RWPE1 (cell line): Measurements from ENCODE around the gene KANK2.
"Not testable (repeated sequence)": the region's sequence is repeated elsewhere in the genome, so short reads cannot be mapped to it uniquely, and the experiment has no call there.

Experiments
- CTCF ChIA-PET: fragments of 350-600 bp; sonication (Branson Sonifier 250); formaldehyde crosslinking; extraction: SDS; loops from one replicate; lab custom pipeline; 2021; lab: Yijun Ruan, JAX
- POLR2A ChIA-PET: fragments of 400-600 bp; formaldehyde crosslinking; extraction: SDS; loops from one replicate; lab custom pipeline; 2020; ENCODE audit warnings: antibody characterized with exemption; ENCODE audit not compliant: low non-redundant PET; lab: Yijun Ruan, JAX
- DNase-seq: peaks from one replicate; pipeline ENCODE4 v3.0.0; 2012; ENCODE audit warnings: low spot score
- H3K27ac ChIP-seq: fragments of 450-650 bp; 2 replicates; pipeline ENCODE4 v1.5.1; 2017
- CTCF ChIP-seq: fragments of 450-650 bp; conservative IDR thresholded peaks from 2 replicates; pipeline ENCODE4 v1.5.1; 2017; ENCODE audit warnings: low read depth, mild to moderate bottlenecking

KANK2 gene

DNA sequence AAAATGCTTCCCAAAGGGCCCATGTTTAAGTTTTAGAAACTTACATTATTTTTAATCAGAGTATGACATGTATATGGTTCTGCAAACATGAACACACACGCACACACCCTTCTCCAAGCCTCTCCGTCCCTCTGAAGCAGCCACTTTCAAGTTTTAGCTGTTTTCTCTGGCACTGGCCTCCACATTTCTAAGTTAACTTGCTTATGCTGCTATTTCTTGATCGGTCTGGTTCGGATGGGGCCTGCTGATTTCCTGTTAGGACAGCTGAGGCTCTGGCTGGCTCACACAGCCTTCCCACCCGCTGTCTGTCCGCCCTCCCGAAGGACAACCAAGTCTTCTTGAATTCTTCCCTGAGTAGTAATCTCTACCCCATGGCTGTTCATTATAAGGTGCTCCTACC, 46.2 kb downstream of the KANK2 start:
- H3K27ac ChIP-seq = peak overlapping the region; percentile 100
- no peak for DNase-seq
- POLR2A ChIA-PET = no interaction called here
- no peak for TF ChIP-seq CTCF
- CTCF ChIA-PET = interaction anchor here (0.6 kb wide), 1 partner anchor 95 kb away, joined by 4 read pairs; no protein-coding TSS in a partner anchor

GRCh38 chr19:11148001-11148400, 49.3 kb downstream of the KANK2 start:
- H3K27ac ChIP-seq = peak overlapping the region; percentile 100
- ChIA-PET POLR2A (no interaction called here), CTCF (interaction anchor here (0.6 kb wide), 1 partner anchor 431 kb away, joined by 3 read pairs; no protein-coding TSS in a partner anchor)
- no peak for TF ChIP-seq CTCF
- no peak for DNase-seq

- no peak for TF ChIP-seq CTCF
- no peak for DNase-seq
- ChIA-PET POLR2A (no interaction called here), CTCF (no interaction called here)
- peak overlapping the region; percentile 100 for H3K27ac ChIP-seq
Observed at GRCh38 chr19:11145536-11145924, 51.8 kb downstream of the KANK2 start.

DNA sequence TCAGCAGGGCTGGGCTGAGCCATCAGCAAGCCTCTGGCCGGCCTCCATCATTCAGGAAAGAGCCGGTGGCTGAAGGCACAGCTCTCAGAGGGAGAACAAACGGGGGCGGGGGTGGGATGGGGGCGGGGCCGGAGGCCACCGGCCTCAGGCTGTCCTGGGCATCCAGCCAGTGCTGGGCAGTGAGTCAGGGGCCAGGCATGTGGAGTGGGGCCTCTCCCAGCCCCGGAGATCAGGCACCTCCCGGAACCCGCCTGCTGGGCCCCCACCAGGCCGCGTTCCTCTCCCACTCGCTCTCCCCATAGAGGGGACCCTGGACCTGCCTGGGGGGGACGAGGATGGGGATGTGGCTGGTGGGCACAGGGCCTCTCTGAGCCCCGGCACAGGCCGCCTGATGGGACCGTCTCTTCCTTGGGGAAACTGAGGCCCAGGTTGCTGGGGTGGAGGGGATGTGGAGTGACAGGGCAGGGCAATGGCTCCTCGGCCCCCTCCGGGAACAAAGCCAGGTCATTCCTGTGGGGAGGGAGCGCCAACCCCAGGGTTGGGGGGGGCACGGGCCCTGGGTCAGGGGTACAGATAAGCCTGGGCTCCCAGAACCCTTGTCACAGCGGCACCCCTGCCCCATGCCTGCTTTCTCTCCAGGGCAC, 54.7 kb downstream of the KANK2 start:
- POLR2A ChIA-PET = interaction anchor here (0.6 kb wide), 1 partner anchor 1314 kb away, joined by 7 read pairs; no protein-coding TSS in a partner anchor
- H3K27ac ChIP-seq = peak overlapping the region; percentile 100
- DNase-seq = peak; percentile 91
- CTCF ChIA-PET = interaction anchor here (0.7 kb wide), 1 partner anchor 132 kb away, joined by 3 read pairs; no protein-coding TSS in a partner anchor
- no peak for TF ChIP-seq CTCF

GRCh38 chr19:11141937-11142527, 55.3 kb downstream of the KANK2 start:
- no peak for DNase-seq
- H3K27ac ChIP-seq = peak overlapping the region; percentile 100
- POLR2A ChIA-PET = no interaction called here
- TF ChIP-seq CTCF = no peak
- CTCF ChIA-PET = interaction anchor here (0.6 to 0.7 kb wide), 2 partner anchors 11 to 133 kb away, joined by 3 read pairs; no protein-coding TSS in a partner anchor

GRCh38 chr19:11140896-11141295, 56.4 kb downstream of the KANK2 start:
- CTCF ChIA-PET = no interaction called here
- DNase-seq = no peak
- TF ChIP-seq CTCF = no peak
- peak overlapping the region; percentile 100 for H3K27ac ChIP-seq
- POLR2A ChIA-PET = interaction anchor here (0.6 kb wide), 1 partner anchor 14 kb away, joined by 3 read pairs; no protein-coding TSS in a partner anchor

GRCh38 chr19:11140023-11140538, 57.3 kb downstream of the KANK2 start:
- DNase-seq, CTCF ChIA-PET, POLR2A ChIA-PET: not testable (repeated sequence)
- peak overlapping the region; percentile 100 for H3K27ac ChIP-seq
